NT2/D1 (cell line): ENCODE data around the gene MCEE.

Source experiments
- SUZ12 ChIP-seq: IDR thresholded peaks from 2 replicates; pipeline ENCODE4 v1.6.1; 2011; ENCODE audit not compliant: insufficient read length, insufficient read depth; ENCODE audit errors: extremely low read depth
- YY1 ChIP-seq: IDR thresholded peaks from 2 replicates; pipeline ENCODE4 v1.6.1; 2011; ENCODE audit not compliant: insufficient read length, insufficient read depth
- ZNF274 ChIP-seq: IDR thresholded peaks from 2 replicates; pipeline ENCODE4 v1.6.1; 2011; ENCODE audit warnings: mild to moderate bottlenecking, low read depth, low read length

GRCh38 chr2:71150082-71150816 is 20.2 kb upstream of the MCEE start:
- TF ChIP-seq ZNF274: no peak
- TF ChIP-seq SUZ12: no peak
- no peak for TF ChIP-seq YY1
